ENCODE measurements around the gene NME7.

DNA sequence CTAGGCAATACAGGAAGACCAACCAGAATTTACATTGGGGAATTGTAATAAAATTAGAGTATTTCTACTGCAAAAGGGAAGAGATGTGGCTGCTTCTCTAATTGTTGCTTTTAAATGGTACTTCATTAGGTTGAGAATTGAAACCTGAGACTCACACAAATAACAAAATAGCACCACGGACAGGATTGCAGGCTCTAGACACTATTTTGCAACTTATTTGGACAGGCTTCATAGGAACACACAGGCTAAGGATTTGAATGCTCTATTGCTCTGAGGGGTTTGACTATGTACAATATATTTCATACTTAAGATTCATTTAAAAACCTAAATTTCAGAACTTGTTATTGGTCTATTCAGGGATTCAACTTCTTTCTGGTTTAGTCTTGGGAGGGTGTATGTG, 181.5 kb downstream of the NME7 start:
- TF ChIP-seq, protein P1, sequence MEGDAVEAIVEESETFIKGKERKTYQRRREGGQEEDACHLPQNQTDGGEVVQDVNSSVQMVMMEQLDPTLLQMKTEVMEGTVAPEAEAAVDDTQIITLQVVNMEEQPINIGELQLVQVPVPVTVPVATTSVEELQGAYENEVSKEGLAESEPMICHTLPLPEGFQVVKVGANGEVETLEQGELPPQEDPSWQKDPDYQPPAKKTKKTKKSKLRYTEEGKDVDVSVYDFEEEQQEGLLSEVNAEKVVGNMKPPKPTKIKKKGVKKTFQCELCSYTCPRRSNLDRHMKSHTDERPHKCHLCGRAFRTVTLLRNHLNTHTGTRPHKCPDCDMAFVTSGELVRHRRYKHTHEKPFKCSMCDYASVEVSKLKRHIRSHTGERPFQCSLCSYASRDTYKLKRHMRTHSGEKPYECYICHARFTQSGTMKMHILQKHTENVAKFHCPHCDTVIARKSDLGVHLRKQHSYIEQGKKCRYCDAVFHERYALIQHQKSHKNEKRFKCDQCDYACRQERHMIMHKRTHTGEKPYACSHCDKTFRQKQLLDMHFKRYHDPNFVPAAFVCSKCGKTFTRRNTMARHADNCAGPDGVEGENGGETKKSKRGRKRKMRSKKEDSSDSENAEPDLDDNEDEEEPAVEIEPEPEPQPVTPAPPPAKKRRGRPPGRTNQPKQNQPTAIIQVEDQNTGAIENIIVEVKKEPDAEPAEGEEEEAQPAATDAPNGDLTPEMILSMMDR (conservative IDR thresholded peaks at IDR 0.05; ENCODE audit: low read length): no peak
- TF ChIP-seq EZH2phosphoT487 (IDR thresholded peaks at IDR 0.05; ENCODE audit: borderline replicate concordance): no peak

Measured in Loucy (cell line).